ENCODE measurements around the gene CHSY1.
"Not testable (repeated sequence)": the region's sequence is repeated elsewhere in the genome, so short reads cannot be mapped to it uniquely, and the experiment has no call there.

DNA sequence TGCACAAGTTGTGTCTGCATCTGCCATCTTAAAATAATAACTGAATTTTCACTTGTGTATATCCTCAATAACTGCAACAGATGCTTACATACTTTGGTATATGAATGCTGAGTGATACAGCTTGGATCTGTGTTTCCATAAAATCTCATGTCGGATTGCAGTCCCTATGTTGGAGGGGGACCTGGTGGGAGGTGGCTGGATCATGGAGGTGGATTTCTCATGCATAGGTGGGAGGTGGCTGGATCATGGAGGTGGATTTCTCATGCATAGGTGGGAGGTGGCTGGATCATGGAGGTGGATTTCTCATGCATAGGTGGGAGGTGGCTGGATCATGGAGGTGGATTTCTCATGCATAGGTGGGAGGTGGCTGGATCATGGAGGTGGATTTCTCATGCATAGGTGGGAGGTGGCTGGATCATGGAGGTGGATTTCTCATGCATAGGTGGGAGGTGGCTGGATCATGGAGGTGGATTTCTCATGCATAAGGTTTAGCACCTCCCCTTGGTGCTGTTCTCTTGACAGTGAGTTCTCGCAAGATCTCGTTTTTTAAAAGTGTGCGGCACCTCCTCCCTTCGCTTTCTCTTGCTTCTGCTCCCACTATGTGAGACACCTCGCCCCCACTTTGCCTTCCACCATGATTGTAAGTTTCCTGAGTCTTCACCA is 37.3 kb downstream of the CHSY1 start:
- TF ChIP-seq GATA3 (IDR thresholded peaks at IDR 0.05; ENCODE audit: borderline replicate concordance); CHD2 (IDR thresholded peaks at IDR 0.05; ENCODE audit: low read length, partially characterized antibody); CTCF (IDR thresholded peaks at IDR 0.05): not testable (repeated sequence)
- TF ChIP-seq, protein P1, sequence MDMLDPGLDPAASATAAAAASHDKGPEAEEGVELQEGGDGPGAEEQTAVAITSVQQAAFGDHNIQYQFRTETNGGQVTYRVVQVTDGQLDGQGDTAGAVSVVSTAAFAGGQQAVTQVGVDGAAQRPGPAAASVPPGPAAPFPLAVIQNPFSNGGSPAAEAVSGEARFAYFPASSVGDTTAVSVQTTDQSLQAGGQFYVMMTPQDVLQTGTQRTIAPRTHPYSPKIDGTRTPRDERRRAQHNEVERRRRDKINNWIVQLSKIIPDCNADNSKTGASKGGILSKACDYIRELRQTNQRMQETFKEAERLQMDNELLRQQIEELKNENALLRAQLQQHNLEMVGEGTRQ (IDR thresholded peaks at IDR 0.05): not testable (repeated sequence)

Data from A549 (cell line).